H4 (cell line): Measurements from ENCODE around the gene PRKCE. TPM values are rescaled to one million over a fixed set of nuclear protein-coding genes. Genes with fewer than 3 reads are reported as not detected.
"Not testable (repeated sequence)": the region's sequence is repeated elsewhere in the genome, so short reads cannot be mapped to it uniquely, and the experiment has no call there.

Experiments used
- DNase-seq: peaks from one replicate; pipeline ENCODE4 v3.0.0-alpha.2; 2015; ENCODE audit warnings: low spot score
- total RNA-seq: library from RNA; depleted of rRNA; stranded (reverse); fragments of >200 nt; shearing (Covaris generic); gene quantifications from 2 replicates; pipeline ENCODE4 v1.2.3, GENCODE V29; 2014

The PRKCE gene
- total RNA-seq, 1 experiment from 2014 or later: 22.4 TPM

DNA sequence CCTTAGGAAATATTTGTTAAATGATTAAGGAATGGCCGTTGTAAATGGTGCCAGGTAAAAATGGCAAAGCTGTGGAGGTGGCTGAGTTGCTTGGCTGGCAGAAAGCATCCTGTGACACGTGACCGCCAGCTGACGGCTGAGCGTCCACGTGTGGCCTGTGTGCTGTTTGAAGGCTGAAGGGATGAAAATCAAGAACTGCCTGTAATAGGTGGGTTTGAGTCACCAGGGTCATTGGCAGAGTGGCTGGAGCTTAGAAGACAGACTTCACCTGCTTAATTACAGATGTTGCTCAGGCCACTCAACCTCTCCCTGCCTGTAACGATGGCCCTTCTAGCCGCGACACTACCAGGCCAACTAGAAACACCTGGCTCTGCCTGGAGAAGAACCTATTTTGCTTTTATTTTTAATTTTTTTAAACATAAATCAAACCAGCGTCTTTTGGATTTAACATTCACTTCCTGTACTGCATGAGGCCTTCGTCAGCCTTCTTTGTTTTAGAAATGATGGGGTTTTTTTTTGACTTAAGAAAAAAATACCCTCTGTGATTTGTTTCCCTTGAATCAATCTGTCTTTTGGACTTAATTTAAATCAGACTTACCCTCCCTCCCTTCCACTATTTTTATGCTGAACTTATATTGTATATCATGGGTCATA, 206.5 kb downstream of the PRKCE start:
- DNase-seq: no peak

DNA sequence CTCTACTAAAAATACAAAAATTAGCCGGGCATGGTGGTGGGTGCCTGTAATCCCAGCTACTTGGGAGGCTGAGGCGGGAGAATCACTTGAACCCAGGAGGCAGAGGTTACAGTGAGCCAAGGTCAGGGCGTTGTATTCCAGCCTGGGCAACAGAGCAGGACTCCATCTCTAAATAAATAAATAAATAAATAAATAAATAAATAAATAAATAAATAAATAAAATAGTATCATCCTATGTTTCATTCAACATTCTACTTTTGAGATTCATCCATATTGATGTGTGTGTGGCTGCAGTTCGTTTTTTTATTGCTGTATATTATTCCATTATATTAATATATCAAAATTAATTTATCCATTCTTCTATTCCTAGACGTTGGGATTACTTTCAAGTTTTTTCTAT, 207.4 kb downstream of the PRKCE start:
- not testable (repeated sequence) for DNase-seq

DNA sequence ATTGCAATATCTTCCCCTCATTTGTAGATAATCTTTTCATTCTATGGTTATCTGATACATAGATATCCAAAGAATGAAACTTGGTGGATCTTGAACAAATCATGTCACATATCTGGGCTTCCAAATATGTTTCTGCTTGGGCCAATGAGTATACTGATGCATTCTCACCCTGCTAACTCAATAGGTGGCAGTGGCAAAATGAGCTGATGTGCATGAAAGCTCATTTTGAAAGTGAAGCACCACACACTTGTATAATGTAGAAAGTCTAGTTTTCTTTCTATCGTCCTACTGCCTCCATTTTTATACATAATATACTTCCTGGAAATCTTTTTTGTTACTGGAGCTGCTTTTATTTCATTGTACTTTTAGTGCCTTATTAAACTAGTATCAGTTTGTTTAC, 208.2 kb downstream of the PRKCE start:
- no peak for DNase-seq

DNA sequence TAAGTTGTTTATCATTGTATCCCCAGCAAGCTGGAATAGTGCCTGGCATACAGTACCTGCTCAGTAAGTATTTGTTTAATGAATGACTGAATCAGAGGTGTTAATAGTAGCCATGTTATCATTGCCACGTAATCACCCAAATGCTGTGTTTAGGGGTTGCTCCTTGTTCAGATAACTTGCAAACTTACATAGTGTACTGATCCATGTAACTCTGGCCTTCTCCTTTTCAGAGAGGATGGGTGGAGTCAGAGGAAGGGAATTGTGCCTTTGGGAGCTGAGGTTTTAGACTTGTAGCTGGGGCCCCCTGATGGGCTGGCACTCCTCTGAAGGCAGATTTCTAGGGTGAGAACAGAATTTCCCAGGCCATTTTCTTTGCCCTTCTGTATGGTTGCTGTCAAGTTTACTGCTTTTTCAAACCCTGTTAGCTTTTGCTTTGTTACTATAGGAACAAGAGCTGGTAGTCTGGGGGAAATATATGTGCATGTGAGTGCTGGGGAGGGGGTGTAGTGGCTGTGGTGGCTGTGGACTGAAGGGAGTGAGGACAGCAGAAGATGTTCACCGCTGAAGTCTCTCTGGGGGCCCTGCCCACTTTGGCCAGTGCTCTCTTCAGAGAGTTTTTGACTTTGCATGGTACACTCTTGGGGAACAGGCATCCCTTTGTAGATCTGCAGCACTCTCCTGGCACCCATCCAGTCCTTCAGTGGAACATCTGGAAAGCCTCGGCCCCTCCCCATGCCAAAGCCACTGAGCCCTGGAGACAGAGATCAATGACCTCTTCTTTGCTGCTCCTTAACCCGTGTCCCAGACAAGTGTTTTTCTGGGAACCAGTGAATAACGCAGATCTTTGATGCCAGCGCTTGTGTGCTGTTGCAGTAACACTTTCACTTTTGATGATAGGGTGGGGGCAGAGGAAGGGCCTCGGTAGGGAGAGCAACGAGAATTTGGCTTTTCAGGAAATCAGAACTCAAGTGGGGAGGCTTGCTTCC, 209.0 kb downstream of the PRKCE start:
- DNase-seq: no peak

DNA sequence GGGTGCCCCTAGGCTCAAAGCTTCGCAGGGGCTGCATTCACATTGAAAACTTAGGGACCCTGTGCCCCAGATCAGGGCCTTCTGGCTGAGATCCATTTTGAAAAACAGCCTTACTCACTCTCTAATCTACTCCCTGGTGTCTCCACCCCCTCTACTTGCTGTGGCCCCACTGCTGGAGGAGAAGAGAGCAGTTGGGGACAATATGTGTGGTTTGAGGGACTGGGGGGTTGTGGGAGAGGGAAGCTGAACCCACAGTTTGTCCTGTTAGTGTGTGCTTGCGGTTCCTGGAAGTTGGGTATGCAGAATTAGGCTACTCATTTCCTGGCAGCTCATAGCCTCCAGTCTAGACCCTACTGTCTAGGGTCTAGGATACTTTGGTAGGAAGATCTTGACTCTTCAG, 211.4 kb downstream of the PRKCE start:
- DNase-seq: no peak

DNA sequence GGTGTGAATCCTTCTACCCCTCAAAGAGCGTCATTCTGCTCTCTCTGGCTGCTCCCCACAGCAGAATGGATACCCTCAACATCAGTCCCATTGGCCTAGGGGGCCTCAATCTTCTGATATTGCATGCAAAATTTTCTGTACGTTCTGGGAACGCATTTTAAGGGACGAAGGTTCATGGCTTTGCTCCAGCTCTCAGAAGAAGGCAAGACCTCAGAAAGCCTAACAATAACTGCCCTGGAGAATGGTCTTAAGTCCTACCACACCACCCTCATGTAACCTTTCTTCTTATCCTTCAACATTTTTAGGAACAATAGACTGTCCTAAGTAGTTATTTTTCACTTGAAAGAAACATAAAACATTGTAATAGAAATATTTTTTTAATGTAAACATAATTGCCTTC, 212.6 kb downstream of the PRKCE start:
- DNase-seq: no peak

DNA sequence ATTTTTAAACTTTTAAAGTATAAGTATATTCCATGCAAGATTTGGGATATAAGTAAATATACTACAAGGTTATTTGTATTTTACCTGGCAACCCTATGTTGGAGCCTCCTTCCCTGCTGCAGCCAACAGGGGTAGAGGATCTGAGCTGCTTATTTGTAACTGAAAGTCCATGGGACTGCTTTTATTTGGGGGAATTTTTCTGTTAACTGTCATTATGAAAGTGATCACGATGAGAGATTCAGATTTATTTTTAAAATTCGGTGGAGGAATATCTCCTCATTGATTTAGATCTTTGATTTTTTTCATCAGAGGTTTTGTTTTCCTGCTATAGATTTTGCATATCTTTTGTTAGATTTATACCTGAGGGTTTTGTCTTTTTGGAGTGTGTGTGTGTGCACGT, 215.9 kb downstream of the PRKCE start:
- DNase-seq: no peak

DNA sequence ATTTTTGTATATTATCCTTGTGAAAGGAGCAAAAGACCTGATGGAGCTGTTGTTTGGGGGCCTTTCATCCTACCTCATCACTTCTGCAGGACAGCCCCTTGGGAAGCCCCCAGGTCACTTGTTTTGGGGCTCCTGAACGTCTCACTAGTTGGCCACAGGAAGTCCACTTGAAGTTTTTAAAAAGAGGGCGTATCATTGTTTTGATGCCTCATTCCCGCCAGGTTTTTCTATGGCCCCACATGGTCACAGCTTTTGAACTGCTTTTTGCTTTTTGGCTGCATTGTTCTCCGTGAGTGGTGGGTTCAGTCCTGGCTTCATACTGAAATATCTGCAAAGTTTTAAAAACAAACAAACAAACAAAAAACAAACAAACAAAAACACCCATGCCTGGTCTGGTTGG, 216.3 kb downstream of the PRKCE start:
- no peak for DNase-seq

DNA sequence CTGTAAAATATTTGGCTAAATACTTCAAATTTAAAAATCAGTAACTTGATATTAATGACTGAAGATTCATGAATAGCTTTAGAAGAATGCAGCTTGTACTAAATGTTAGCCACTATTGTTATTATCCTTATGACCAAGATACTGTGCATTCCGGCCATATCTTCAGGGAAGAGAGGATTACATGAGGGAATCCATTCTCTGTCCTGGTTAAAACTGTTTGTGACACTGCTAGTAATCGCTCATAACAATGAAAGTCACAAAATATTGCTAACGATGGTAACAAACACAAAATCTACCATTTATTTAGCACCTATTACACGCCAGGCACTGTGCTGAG, 217.7 kb downstream of the PRKCE start:
- DNase-seq: no peak

DNA sequence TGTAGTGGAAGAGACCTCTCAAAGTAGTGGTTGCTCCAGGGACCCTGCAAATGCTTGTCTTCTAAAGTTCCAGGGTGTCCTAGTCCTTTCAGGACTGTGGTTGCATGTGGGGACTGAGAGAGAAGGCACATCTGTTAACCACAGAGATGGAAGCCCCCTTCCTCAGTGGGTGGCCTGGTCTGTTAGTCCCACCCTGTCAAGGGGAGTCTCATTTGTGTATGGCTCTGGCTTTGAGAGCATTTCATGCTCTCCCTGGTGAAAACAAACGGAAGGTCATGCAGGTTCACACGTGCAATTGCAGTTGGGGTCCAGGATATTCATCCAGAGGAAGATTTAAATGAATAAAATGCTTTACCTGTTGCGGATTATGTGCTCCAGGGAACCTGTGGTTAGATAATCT, 219.6 kb downstream of the PRKCE start:
- no peak for DNase-seq

DNA sequence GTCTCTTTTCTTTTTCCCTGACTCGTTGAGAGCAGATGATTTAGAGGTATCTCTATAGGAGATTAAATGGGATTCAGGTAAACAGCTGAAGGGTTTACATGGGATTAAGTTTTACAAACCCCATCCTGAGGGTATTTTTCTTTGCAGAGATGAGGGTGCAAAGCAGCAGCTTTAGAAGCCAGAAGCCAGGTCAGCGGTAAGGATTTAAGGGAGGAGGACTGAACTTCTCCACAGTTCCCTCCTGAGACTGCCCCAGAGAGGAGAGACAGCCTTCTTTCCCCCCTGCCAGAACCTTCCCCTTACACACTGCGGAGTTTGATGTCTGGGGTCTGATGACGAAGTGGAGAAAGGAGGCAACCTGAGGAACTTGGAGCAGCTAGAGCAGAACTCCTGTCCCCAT, 220.1 kb downstream of the PRKCE start:
- no peak for DNase-seq

DNA sequence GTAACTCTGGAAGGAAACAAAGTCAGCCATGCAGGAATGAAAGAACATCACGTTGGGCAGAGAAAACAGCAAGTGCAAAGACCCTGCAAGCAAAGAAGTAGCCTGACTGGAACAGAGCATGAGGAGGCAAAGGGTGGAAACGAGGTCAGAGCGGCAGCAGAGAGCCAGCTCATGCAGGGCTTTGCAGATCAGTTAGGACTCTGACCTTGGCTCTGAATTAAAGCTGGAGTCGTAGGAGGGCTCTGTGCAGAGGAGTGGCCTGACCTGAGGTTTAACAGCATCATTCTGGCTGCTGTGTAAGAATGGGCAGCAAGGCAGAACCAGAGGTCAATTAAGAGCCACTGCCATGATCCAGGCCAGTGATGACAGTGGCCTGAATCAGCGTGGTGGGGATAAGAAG, 220.7 kb downstream of the PRKCE start:
- DNase-seq: no peak

DNA sequence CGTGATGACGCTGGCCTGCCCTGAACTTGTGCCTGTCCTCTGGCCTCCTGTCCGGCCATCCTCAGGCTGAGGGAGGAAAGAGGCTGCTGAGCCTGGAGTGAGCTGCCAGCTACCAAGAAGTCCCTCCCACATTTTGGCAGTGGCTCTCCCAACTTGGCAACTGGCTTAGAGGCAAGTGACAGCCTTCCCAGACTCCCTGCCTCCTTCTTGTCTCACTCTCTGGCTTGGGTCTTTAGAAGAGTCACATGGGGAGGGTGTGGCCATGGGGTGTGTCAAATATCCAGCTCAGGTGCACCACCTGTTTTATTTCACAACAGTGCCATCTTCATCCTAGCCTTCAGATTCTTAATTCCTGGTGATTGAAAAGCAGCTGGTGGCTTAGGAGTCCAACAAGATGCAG, 222.9 kb downstream of the PRKCE start:
- no peak for DNase-seq

DNA sequence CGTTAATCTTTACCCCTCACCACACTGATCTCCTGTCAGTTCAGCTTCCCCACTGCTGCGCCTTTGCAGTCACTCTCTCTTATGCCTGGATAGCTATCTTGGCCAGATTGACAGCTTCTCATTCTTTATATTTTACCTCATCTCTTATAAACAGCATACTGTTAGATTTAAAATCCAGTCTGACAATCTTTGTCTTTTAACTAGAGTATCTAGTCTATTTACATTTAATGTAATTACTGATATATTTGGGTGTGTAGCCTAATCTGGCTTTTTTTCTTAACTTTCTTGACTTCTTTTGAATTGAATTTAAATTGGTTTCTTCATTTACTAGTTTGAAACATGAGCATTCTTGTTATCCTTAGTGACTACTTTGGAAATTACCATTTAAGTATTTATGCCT, 225.1 kb downstream of the PRKCE start:
- DNase-seq: no peak

DNA sequence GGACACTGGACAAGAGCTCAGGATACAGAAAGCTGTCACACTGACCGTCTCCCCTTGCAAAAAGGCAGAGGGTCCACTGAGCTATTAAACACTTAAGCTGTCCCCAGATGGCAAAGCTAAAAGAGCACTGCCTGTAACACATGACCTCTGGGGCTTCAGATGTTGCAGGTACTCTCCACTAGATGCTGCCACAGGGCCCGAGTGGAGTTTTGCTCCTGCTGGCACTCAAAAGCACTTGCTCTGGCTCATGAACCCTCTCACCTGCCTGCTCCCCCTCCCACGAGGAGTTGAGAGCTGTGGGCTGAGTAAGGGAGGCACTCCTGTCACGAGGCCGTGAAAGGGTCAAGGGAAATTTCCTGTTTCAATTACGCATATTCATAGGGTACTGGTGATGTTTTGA, 227.9 kb downstream of the PRKCE start:
- DNase-seq: no peak

DNA sequence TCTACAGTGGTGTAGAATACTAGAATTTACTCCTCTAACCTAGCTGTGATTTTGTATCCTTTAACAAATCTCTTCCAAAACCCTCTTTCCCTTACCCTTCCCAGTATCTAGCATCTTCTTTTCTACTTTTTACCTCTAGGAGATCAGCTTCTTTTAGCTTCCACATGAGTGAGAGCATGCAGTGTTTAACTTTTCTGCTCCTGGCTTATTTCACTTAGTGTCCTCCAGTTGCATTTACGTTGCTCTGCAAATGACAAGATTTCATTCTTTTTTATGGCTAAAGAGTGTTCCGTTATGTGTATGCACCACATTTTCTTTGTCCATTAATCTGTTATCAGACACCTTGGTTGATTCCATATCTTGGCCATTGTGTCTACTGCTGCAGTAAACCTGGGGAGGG, 228.5 kb downstream of the PRKCE start:
- DNase-seq: no peak

DNA sequence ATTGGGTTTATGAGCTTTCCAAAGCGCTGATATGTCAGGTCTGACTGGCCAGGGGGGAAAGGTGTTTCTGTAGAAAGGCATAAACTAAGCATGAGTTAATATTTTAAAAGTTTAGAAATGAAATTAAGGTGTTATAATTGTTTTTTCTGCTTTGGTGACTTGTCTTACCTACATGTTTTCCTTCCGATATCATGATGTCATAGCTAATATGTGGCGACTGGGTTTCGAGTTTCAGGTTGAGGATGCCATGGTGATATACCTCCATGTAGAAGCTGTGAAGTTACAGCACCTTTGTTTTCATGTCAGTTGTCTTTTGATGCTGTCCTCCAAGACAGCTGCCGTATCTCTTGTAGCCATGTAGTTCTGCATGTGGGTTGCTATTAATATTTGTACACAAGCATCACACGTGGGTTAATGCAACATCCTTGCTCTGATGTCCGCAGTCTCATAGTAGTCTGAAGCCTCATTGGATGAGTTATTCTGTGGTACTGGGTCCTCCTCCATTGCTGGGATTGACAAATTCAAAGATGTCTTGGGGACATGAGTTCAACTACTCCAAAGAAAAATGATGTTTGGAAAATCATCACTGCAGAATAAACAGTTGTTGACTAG, 230.6 kb downstream of the PRKCE start:
- DNase-seq: no peak

DNA sequence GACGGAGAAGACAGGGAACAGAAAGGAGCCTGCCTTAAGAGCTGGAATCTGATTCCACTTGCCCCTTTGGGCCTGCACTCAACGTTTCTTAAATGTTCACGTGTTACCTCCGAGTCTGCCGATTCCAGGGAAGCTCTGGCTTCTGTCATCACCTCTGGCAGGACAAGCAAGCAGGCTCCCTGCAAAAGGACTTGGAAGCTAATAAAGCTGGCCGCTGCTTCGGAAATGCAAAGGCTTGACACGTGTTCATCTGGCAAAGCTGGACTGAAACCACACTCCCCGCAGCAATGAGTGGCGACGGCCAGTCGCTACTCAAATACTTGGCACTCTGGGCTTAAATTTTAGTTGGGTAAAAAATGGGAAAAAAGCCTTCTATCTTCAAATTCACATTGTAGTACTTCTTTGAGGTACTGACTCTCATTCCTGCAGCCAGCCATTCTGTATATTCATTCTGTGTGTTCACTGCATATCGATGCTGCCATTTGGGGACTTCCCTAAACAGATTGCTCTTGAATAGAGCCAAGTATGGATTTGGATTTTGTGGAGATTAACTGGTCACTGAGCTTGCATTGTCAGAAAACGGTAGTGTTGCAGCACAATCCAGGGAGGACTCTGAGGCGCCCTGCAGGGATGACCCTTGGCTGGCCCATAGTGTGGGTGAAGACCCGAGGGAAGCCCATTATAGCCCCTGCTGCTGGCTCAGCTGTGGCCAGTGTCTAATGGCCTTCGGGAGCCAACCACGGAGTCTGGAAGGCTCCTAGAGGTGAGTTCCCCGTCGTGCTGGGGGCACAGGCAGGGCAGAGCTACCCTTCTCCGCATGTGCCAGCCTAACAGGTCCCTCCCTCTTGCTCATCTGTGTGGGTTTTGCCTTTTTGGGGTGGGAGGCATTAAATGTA, 231.5 kb downstream of the PRKCE start:
- DNase-seq: no peak

DNA sequence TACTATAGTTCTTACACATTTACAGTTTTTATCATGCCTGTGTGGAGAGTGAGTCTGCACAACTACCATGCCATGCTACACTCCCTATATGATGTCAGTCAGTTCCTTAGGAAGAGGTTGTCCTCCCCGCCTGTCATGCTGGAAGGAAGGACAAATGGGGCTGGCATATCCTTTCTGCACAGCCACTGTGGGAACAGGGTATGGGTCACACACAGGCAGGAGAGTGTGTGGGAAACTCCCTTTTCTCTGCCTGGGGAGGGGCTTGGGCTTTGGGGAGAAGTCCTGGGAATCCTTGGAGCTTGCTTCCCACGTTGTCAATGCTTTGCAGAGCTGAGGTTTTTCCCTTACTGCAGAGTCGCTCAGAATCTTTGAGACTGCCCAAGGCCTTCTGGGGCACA, 232.1 kb downstream of the PRKCE start:
- DNase-seq: no peak

DNA sequence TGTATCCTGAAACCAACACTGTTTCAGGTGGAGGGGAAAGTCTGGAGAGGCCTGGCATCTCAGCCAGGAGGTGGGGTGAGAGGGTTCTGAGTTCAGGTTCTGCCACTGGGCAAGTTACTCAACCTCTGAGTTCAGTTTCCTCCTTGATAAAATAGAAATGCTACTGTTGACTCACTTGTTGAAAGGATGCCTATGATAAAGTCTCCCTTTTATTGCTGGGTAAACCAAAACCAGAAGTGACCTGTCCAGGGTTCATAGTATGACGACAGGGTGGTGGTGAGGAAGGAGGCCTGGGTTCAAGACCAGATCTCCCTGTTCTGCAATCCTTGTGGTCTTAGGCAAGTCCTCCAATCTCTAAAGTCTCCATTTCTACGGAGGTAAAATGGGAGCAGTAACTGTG, 232.7 kb downstream of the PRKCE start:
- no peak for DNase-seq

DNA sequence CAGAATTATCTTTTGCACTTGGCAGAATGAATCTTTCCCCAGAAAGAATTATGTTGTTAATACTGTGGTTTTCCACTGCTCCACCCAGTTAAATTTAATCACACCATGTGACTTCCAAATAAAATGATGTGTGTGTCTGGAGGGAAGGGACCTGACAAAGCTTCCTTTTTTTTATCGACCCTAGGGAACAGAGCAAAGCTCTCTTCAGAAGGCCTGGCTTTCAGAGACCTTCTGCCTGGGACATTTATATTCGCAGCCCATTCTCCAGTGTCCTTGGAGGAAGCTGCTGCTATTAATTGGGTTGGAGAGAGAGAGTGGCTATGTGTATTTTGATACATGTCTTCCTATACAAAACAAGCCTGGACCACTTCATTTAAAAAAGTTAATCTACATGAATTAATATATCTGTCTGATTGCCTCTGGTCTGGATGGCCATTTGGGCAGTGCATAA, 233.7 kb downstream of the PRKCE start:
- DNase-seq: no peak

DNA sequence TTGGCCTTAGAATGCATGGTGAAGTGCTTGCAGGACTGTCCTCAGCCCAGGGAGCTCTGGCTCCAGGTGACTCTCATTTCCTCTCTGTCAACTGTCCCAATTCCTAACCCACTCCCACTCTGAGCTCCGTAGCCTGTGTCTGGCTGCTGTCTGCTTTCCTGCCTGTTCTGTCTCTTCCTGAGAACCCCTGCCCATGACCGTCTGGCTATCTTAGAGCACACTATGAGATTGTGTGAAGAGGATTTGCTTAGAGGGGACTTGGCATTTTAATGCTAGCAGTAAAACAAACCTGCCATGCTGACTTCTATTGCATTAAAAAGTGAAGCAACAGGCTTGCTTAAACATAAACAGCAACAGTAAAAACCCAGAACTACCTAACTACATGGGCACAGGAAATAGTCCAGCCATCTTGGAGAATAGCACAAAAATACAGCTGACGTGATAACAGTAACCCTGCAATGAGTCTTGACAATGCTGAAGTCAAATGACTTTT, 234.7 kb downstream of the PRKCE start:
- no peak for DNase-seq
